Raji (cell line): ENCODE results near the gene CYYR1.

Source experiments
- POLR2A ChIP-seq: IDR thresholded peaks from 2 replicates; pipeline ENCODE4 v1.6.1; 2011; ENCODE audit warnings: low read depth, low read length, control low read depth; ENCODE audit not compliant: insufficient read depth

CYYR1 gene

DNA sequence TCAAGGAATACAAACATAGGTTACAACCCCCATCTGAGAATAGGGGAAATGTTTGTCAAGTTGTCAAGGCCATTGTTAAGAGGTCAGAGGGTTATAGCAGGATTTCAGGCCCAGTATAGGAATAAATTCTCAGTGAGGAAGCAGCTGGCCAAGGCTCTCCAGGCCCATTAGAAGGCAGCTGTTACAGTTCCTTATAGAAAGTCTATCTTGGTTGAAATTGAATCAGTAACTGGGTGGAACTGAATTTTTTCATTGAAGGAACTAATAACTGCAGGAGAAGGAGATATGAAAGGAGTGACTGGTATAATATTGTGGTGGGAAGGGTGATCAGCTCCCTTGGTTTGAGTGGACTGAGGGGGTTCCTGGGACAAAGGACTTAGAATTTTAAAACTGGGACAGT lies 134.1 kb downstream of the CYYR1 start:
- no peak for TF ChIP-seq POLR2A

DNA sequence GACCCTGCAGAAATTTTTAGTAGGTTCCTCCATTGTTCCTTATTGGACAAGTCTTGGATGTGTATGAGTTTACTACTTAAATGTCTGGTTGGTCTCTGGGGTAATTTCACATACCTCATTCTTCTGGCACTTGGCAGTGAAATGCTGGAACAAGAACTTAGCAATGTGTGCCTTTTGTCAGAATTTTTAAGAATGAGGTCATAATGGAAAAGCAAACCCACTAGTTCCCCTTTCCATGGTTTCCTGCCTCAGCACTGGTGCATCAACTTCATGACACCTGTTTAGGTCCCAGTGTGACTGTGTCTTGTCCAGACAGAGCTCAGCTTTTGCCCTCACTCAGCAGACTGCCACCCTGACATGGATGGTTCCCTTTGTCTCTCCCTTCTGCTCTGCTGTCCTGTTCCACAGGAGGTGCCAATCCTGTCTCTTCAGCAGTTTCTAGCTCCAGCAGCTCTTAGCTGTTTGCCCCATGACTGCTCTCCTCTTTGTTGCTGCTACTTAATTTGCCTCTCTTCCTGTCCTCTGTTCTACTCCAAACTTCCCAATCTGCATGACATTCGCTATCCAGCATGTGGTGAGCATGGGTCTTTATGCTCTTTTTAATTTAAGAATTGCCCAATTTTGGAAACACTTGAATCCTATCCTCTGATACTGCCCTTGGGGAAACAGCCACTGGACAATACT lies 135.6 kb downstream of the CYYR1 start:
- no peak for TF ChIP-seq POLR2A

DNA sequence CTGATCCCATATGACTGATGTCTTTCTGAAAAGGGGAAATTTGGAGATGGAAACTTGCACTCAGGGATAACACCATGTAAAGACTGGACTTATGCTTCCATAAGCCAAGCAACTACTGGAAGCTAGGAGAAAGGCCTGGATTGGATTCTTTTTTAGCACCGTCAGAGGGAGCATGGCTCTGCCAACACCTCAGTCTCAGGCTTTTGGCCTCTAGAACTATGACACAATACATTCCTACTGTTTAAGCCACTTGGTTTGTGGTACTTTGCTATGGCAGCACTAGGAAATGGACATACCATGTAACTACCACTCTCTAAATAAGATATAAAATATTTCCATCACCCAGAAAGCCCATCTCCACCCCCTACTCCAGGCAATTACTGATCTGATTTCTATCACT lies 139.7 kb downstream of the CYYR1 start:
- no peak for TF ChIP-seq POLR2A

DNA sequence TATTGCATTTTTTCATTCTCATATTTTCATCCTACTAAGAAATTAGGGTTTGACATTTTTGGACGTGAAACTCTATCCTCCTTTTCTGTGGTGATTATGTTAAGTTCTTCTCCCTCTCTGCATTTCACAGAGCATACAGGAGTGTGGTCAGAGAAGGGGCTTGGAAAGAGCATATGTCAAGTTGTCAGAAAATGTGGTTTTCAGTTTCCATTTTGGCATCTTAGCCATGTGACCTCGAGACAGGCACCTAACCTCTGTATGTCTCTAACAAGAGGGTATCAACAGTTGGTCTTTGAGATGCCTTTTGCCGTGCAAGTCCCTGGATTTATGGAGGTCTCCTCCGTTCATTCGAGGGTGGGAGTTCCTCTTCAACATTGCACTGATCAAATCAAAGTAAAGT lies 140.7 kb downstream of the CYYR1 start:
- TF ChIP-seq POLR2A: no peak

DNA sequence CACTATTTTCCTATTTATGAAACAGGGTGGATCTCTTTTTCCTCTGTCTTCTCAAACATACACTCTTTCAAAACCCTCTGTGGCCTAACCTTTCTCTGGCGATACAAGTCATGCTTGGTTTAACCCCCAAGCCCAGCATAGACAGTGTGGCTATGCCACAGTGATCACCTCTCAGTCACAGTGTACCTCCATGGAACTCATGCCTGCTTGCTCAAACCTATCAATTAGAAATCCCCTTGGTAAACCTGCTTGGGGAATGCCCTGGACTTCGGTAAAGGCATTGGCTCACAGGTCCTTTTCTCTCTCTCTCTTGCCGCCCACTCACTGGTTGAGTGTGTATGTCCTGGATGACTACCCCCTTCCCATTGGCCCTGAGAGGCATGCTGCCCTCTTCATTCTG lies 147.5 kb downstream of the CYYR1 start:
- TF ChIP-seq POLR2A: no peak

DNA sequence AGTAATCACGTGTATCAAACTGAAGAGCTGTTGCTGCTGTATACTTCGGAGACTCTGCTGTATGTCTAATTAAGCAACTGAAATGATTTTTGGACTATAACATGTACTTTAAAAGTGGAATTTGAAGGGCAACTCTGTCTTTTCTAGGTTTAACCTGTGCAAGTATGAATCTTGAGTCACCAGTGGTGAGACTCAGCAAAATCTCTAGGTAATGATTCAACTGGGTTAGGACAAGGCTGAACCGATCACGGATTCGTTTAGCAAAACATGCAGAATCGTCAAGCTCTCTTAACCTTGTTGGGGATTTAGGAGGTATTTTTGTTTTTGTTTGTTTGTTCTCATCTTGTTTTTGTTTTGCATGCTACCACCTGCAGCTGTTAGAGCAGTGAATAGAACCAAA lies 149.6 kb downstream of the CYYR1 start:
- TF ChIP-seq POLR2A: no peak

DNA sequence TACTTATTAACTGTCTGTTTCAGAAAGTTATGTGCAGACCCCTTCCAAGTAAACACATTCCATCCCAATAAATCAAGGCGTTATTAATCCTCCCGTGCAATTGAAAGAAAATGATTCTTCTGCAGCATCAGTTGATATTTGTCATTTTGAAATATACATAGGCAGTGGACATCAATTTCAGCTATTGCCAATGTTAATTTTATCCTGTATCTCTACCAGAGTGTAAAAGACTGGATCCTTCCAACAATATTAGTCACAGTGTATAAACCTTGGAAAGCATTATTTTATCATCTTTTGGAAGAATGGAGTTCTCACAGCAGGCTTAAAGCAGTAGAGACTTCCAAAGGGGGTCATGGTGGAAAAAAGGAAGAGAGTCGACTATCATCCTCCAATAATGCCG lies 150.4 kb downstream of the CYYR1 start:
- no peak for TF ChIP-seq POLR2A

DNA sequence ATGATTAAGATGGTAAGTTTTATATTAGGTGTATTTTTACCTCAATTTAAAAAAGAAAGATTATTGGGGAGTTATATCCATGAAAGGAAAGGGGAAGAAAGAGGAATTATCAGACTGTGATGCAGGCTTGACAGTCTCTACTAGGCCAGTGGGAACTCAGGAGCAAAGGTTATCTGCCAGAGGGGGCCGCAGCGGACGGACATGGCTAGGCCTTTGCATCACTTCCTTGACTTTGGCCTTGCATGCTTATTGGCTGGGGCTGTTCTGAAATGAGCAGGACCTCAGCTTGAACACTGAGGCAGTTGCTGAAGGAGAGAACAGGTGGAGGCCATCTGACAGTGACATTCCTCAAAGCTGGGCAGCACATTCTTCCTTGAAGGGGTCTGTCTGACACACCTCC lies 150.9 kb downstream of the CYYR1 start:
- TF ChIP-seq POLR2A: no peak

DNA sequence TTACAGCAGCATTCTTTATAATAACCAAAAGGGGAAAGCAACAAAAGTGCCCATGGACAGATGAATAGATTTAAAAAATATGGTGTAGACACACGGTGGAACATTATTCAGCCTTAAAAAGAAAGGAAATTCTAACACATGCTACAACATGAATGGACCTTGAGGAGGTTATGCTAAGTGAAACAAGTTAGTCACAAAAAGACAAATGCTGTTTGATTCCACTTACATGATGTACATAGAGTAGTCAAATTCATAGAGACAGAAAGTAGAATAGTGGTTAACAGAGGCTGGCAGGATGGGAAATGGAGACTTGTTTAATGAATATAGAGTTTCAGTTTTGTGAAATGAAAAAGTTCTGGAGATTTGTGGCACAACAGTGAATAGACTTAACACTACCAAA lies 151.4 kb downstream of the CYYR1 start:
- no peak for TF ChIP-seq POLR2A
